MM.1S (cell line): Measurements from ENCODE around the gene BCL11B.

Experiments used
- CTCF ChIP-seq: fragments of 300-600 bp; sonication (generic); IDR thresholded peaks from 2 replicates; pipeline ENCODE4 v1.5.1; 2016; ENCODE audit warnings: antibody characterized with exemption, low read length, mixed read lengths
- EZH2 ChIP-seq: fragments of 300-600 bp; sonication (generic); optimal IDR thresholded peaks from 2 replicates; pipeline ENCODE3; 2017; ENCODE audit warnings: low read depth, mild to moderate bottlenecking, antibody characterized with exemption, low read length, mixed read lengths

GRCh38 chr14:99188731-99189191 is 83.2 kb downstream of the BCL11B start:
- TF ChIP-seq CTCF (no peak), EZH2 (no peak)
